ENCODE measurements around the gene KHNYN.
"Not testable (repeated sequence)": the region's sequence is repeated elsewhere in the genome, so short reads cannot be mapped to it uniquely, and the experiment has no call there.

The KHNYN gene

DNA sequence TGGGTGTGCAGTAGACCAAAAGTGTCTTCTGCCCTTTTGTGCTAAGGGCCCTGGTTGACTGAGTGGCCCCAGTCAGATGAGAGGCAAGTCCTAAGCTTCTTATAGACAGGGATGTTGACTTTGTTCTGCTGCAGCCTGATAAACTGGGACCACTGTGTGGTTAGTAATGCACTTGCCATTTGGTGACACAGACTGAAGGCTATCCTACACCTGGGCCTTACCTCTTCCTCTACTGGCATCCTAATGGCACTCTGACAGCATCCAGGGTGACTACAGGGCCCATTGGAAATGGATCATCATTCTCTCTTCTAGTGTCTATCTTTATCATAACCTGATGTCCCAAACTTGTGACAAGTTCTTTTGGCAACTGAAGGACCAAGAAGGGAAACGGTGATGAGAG, 9.5 kb downstream of the KHNYN start:
- DNase-seq, result no peak

DNA sequence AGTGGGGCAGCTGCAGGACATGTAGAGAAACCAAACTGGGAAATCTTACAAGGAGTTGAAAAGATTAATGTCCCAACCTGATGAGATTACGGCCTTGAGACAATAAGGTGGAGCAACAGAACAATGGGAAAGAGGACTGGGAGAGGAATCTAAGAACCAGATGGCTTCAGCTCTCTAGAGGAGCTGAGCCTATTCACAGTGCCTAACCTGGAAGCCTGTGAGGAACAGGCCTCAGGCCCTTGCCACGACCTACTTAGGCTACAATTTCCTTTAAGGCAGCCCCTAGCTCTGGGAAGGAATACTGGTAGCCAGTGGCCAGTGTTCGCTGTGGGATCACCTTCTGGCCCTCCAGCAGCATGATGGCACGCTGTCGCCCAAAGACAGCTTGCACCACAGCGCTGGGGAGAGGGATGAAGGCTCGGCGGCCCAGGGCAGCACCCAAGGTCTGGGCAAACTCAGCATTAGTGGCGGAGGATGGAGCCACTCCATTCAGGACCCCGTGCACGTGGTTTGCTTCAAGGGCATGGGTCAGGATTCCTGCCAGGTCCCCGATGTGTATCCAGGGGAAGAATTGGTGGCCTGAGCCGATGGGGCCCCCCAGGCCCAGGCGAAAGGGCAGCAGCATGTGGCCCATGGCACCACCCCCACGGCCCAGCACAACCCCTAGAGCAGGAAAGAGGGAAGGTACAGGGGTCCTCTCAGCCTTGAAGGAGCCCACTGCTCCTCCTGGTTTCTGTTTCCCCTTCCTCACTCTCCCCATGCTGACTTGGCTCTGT, 10.3 kb downstream of the KHNYN start:
- DNase-seq, result no peak

DNA sequence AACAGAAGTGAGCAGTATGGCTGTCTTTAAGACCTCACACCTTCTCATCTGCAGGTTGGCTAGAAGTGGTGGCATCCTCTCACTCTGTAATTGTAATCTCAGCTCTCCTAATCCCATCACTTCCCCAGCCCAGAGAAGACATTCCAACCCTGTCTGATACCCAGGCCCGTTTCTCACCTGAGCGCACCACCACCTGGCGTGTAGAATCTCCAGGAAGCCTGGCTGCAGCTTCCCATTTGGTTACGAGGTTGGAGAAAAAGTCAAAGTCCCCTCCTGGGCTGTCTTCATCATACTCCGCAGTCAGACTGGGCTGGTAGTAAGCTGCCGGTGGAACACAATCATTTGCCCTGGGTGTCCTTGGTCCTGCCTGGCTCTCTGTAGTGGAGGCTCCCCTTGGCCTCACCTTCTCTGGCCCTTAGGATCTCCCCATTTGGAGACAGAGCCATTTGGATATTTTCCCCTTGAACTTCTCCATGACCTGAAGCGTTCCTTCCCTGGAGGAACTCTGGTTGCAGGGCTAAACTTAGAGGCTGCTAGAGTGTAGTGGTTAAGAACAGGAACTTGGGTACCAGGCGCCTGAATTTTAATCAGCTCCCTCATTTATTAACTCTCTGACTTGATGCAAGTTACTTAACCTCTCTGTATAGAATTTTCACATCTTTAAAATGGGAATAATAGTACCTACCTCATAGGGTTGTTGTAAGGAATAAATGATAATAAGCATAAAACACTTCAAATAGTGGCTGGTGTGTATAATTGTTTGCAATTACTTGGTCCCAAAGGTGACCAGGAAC, 11.0 kb downstream of the KHNYN start:
- no peak for DNase-seq

DNA sequence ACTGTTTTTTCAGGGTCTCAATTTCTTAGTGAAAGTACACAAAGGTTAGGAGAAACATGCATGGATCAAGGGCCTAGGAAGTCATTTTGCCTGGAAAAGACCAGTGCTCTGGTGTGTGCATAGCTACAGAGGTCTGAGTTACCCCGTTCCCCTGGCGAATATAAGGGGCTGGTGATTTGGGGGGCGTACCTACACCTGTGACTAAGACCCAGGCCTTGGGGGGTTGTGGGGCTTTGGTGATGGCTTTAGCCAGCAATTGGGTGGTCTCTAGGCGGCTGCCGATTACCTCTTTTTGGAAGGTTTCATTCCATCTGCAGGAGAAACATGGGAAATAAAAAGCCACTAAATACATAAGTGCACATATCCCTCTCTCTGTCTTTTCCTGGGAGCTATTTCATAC, 11.7 kb downstream of the KHNYN start:
- DNase-seq, result no peak

- DNase-seq, result peak in 2 of 6 experiments; percentile 32 to 56
Measured at GRCh38 chr14:24441904-24442239, 12.1 kb downstream of the KHNYN start.

- DNase-seq, result peak; percentile 81 to 98 (median 96)
Measured at GRCh38 chr14:24442240-24443052, 12.7 kb downstream of the KHNYN start, which contains the start of gene SDR39U1. TSS of gene SDR39U1 (minus strand) at chr14:24442776. CDS start at chr14:24442769, 7 bp downstream.

DNA sequence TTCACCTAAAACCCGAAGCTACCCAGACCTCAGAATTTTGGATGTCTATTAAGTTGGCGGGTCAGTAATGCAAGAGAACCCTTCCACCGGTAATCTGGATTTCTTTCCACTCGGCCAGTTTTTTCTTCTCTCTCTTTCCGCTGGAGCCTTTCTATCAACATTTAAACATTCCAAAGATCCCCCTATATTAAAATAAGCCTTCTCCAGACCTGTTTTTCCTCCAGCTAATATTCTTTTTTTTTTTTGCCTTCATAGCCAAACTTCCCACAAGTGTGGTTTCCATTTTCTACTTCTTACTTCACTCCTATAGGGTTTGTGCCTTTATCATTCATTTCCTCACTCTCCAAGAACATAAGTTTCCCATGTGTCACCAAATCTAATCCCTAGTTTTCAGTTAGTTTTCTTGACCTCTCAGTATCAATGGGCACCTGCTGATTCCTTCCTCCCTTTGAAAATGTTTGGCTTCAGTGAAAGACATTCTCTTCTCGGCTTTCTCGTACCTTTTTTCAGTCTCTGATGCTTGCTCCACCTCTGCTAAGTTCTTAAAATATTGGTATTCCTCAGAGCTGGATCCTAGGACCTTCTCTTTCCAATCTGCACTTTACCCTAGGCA, 13.4 kb downstream of the KHNYN start:
- no peak for DNase-seq

DNA sequence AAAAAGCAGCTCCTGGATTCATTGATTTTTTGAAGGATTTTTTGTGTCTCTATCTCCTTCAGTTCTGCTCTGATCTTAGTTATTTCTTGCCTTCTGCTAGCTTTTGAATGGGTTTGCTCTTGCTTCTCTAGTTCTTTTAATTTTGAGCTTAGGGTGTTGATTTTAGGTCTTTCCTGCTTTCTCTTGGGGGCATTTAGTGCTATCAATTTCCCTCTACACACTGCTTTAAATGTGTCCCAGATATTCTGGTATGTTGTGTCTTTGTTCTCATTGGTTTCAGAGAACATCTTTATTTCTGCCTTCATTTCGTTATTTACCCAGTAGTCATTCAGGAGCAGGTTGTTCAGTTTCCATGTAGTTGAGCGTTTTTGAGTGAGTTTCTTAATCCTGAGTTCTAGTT, 21.1 kb downstream of the KHNYN start:
- not testable (repeated sequence) for DNase-seq

- no peak for DNase-seq
Measured at GRCh38 chr14:24456980-24457379, 27.2 kb downstream of the KHNYN start.

- DNase-seq, result no peak
Measured at GRCh38 chr14:24458736-24459135, 29.0 kb downstream of the KHNYN start.

- no peak for DNase-seq
Measured at GRCh38 chr14:24459331-24459730, 29.6 kb downstream of the KHNYN start.

- no peak for DNase-seq
Measured at GRCh38 chr14:24461336-24461735, 31.6 kb downstream of the KHNYN start.

GRCh38 chr14:24463017-24463883, 33.5 kb downstream of the KHNYN start:
- DNase-seq, result no peak

DNA sequence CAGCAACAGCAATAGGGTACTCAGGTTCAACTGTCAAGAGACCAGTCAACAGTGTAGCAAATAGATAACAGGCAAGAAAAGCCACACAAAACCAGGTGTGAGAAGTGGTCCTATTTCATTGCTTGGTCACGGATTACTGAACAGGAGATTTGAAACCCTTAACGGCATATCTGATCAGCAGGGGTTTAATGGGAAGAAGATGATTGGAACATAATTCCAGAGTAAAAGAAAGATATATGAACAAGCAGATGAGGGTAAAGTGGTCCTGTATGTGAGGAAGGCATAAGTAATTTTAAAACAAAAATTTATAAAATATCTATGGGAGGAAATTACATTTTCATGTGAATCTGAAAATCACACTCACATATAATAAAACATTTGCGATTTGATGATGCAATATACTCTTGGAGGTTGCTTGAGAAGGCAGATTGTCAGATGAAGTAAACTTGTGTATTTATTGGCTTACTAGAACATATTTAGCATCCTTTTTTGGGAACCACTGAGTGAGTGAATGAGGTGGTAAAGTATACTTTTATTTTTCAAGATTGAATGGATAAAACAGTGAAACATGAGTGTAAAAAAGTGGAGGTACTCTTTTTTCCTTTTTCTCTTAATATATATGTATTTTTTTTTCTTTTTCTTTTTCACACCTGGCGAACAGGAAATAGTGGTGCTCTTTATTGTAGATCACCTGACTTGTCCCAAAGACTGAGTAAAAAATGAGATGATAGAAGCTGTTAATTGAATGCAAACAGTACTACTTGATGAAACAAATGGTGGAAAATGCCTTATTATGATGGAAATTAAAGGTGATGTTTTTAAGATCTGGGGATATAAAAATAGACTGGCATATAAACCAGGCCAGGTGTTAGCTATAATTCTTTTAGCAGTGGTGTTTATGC, 34.4 kb downstream of the KHNYN start:
- DNase-seq, result peak in 1 of 6 experiments; percentile 5

GRCh38 chr14:24465368-24465767, 35.6 kb downstream of the KHNYN start:
- DNase-seq, result peak in 2 of 6 experiments; percentile 7 to 11

GRCh38 chr14:24465805-24466204, 36.1 kb downstream of the KHNYN start:
- no peak for DNase-seq

GRCh38 chr14:24470450-24470849, 40.7 kb downstream of the KHNYN start:
- DNase-seq, result not testable (repeated sequence)

DNA sequence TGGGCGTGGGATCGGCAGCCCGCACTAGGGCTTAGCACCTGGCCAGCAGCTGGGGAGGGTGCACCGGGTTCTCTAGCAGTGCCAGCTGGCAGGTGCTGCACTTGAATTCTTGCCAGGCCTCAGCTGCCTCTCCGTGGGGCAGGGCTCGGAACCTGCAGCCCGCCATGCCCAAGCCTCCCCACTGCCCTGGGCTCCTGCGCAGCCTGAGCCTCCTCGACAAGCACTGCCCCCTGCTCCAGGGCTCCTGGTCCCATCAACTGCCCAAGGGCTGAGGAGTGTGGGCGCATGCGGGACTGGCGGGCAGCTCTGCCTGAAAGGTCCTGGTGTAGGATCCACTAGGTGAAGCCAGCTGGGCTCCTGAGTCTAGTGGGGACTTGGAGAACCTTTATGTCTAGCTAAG, 43.5 kb downstream of the KHNYN start:
- no peak for DNase-seq

GRCh38 chr14:24475261-24475660, 45.5 kb downstream of the KHNYN start:
- DNase-seq, result no peak

DNA sequence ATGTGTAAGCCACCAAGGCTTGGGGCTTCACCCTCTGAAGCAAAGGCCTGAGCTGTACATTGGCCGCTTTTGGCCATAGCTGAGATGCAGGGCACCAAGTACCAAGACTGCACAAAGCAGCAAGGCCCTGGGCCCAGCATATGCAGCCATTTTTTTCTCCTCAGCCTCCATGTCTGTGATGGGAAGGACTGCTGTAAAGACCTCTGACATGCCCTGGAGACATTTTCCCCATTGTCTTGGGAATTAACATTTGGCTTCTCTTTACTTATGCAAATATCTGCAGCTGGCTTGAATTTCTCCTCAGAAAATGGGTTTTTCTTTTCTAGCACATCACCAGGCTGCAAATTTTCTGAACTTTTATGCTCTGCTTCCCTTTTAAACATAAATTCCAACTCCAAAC, 50.2 kb downstream of the KHNYN start:
- not testable (repeated sequence) for DNase-seq

All from stimulated activated naive CD4-positive, alpha-beta T cell (primary cell).